CD14-positive monocyte (primary cell): ENCODE measurements around the gene COL4A4. TPM values are rescaled to one million over a fixed set of nuclear protein-coding genes. Genes with fewer than 3 reads are reported as not detected.
A peak's percentile ranks its signal among the peaks of the same experiment; 100 is the strongest.

ENCODE experiments used
- DNase-seq, 3 donors: peaks; one replicate each; pipeline ENCODE4 v3.0.0-alpha.2; 2011 to 2022
- H2AFZ ChIP-seq: 2 replicates; pipeline ENCODE4 v1.6.0; 2012; ENCODE audit warnings: mild to moderate bottlenecking, low read depth, low read length, inconsistent platforms; ENCODE audit not compliant: insufficient read depth, poor library complexity, severe bottlenecking
- H3K27ac ChIP-seq, 2 donors: 1 replicate in 1 of 2; 2 replicates in 1 of 2; pipeline ENCODE4 v1.5.1; 2012 to 2013; ENCODE audit warnings: low read length in 2 of 2, control low read depth in 1 of 2, inconsistent platforms in 1 of 2, low read depth in 1 of 2, mild to moderate bottlenecking in 1 of 2
- H3K27me3 ChIP-seq, 2 donors: one replicate each; pipeline versions ENCODE4 v1.6.0 to v1.6.1; 2011 to 2013; ENCODE audit warnings: low read length in 2 of 2; ENCODE audit not compliant: control insufficient read depth in 2 of 2, insufficient read depth in 2 of 2
- H3K36me3 ChIP-seq, 2 donors: replicated peaks in 1 of 2; 1 replicate in 1 of 2; 2 replicates in 1 of 2; pipeline versions ENCODE4 v1.5.1 to v1.6.1; 2012 to 2013; ENCODE audit warnings: low read length in 2 of 2, control low read depth in 1 of 2, inconsistent platforms in 1 of 2, mild to moderate bottlenecking in 1 of 2; ENCODE audit not compliant: insufficient read depth in 2 of 2, control insufficient read depth in 1 of 2
- H3K4me1 ChIP-seq, 2 donors: 1 replicate in 1 of 2; 2 replicates in 1 of 2; pipeline versions ENCODE4 v1.5.1 to v1.6.1; 2012 to 2013; ENCODE audit warnings: low read length in 2 of 2, control low read depth in 1 of 2, inconsistent platforms in 1 of 2, mild to moderate bottlenecking in 1 of 2, moderate library complexity in 1 of 2; ENCODE audit not compliant: insufficient read depth in 2 of 2, control insufficient read depth in 1 of 2
- H3K4me2 ChIP-seq: replicated peaks from 2 replicates; pipeline ENCODE3; 2012; ENCODE audit warnings: low read length, moderate library complexity, mild to moderate bottlenecking; ENCODE audit not compliant: poor library complexity, severe bottlenecking; ENCODE audit errors: extremely low read depth
- H3K4me3 ChIP-seq, 3 experiments: fragments of 200-600 bp in 1 of 3; sonication (generic) in 1 of 3; replicated peaks in 1 of 3; 1 replicate in 2 of 3; 2 replicates in 1 of 3; pipeline ENCODE4 v1.5.1; 2011 to 2013; ENCODE audit warnings: low read length in 3 of 3, mild to moderate bottlenecking in 3 of 3, control low read depth in 2 of 3, low read depth in 2 of 3, inconsistent platforms in 1 of 3, moderate library complexity in 1 of 3
- H3K79me2 ChIP-seq: 2 replicates; pipeline ENCODE4 v1.6.0; 2012; ENCODE audit warnings: mild to moderate bottlenecking, control low read depth, inconsistent platforms, low read length, moderate library complexity; ENCODE audit not compliant: insufficient read depth
- H3K9ac ChIP-seq: 2 replicates; pipeline ENCODE4 v1.6.0; 2017; ENCODE audit warnings: low read length, mild to moderate bottlenecking; ENCODE audit not compliant: insufficient read depth, poor library complexity, severe bottlenecking
- H3K9me3 ChIP-seq, 2 donors: replicated peaks in 1 of 2; 1 replicate in 1 of 2; 2 replicates in 1 of 2; pipeline versions ENCODE4 v1.5.1 to v1.6.1; 2012 to 2013; ENCODE audit warnings: low read length in 2 of 2, control low read depth in 1 of 2; ENCODE audit not compliant: control insufficient read depth in 1 of 2, insufficient read depth in 1 of 2
- H4K20me1 ChIP-seq: 2 replicates; pipeline ENCODE4 v1.6.0; 2012; ENCODE audit warnings: mild to moderate bottlenecking, low read length, control low read depth, moderate library complexity; ENCODE audit not compliant: insufficient read depth
- H3K27ac Mint-ChIP-seq, 7 donors: one replicate each; pipeline ENCODE4 v1.8.0; 2020; ENCODE audit warnings: mild to moderate bottlenecking in 7 of 7, mixed read lengths in 7 of 7, moderate library complexity in 6 of 7, inconsistent platforms in 2 of 7
- H3K27me3 Mint-ChIP-seq, 3 donors: one replicate each; pipeline ENCODE4 v1.8.0; 2021 to 2022; ENCODE audit warnings: low read depth in 3 of 3, mild to moderate bottlenecking in 3 of 3, mixed read lengths in 3 of 3, moderate library complexity in 3 of 3, inconsistent platforms in 1 of 3
- H3K36me3 Mint-ChIP-seq, 2 donors: one replicate each; pipeline ENCODE4 v1.8.0; 2020; ENCODE audit warnings: mixed read lengths in 2 of 2, inconsistent platforms in 1 of 2, mild to moderate bottlenecking in 1 of 2
- H3K4me1 Mint-ChIP-seq: one replicate; pipeline ENCODE4 v1.8.0; 2020; ENCODE audit warnings: mild to moderate bottlenecking, mixed read lengths
- H3K4me3 Mint-ChIP-seq, 2 donors: one replicate each; pipeline ENCODE4 v1.8.0; 2020; ENCODE audit warnings: mild to moderate bottlenecking in 2 of 2, mixed read lengths in 2 of 2, moderate library complexity in 1 of 2
- H3K9me3 Mint-ChIP-seq, 7 donors: one replicate each; pipeline ENCODE4 v1.8.0; 2020 to 2022; ENCODE audit warnings: mixed read lengths in 7 of 7, mild to moderate bottlenecking in 6 of 7, moderate library complexity in 6 of 7, inconsistent platforms in 2 of 7
- WGBS: methylation state at CpG from one replicate; pipeline ENCODE4 v1.1.5; 2013; ENCODE audit warnings: missing lambda C conversion rate; ENCODE audit not compliant: insufficient coverage; 5-methylcytosine and 5-hydroxymethylcytosine counted together
- intact Hi-C, 2 donors: fragments of 100-400 bp; cut with micrococcal nuclease; formaldehyde crosslinking; loops; one replicate each; pipeline versions ENCODE4 v1.15.0 to v1.15.1; 2023
- polyA plus RNA-seq, 3 donors: library from polyadenylated mRNA; depleted of rRNA in 1 of 3; unstranded in 2 of 3; stranded (reverse) in 1 of 3; fragments of 300-500 nt in 2 of 3; fragments of >200 nt in 1 of 3; fragmentation: Illumina TruSeq in 2 of 3; gene quantifications; 1 replicate in 2 of 3; 2 replicates in 1 of 3; pipeline ENCODE4 v1.2.3, GENCODE V29; 2012 to 2021
- TF ChIP-seq, protein P1 (sequence below): fragments of 200-600 bp; IDR thresholded peaks from one replicate; pipeline ENCODE4 v1.8.0; 2022; ENCODE audit warnings: antibody characterized with exemption, mild to moderate bottlenecking

COL4A4 gene
- polyA plus RNA-seq, 3 donors: 0.03 TPM; not detected in 2

DNA sequence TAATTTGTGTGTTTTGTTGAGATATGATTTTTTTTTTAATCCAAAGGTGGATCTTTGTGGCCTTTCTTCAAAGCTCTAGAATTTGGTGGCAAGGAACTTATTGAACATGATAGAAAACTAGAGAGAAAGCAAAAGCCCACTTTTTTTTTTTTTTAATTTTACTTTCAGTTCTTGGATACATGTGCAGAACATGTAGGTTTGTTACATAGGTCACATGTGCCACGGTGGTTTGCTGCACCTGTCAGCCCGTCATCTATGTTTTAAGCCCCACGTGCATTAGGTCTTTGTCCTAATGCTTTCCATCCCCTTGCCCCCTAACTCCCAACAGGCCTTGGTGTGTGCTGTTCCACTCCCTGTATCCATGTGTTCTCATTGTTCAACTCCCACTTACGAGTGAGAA is 192.2 kb downstream of the COL4A4 start:
- Histone ChIP-seq H3K9me3 (no peaks in the 10 kb centered on the region), H3K4me2 (no peak overlapping the region), H3K4me3 (no peak overlapping the region), H3K27me3 (no peaks in the 10 kb centered on the region), H3K79me2 (no peaks in the 10 kb centered on the region), H3K36me3 (no peaks in the 10 kb centered on the region), H3K27ac (no peak overlapping the region), H3K4me1 (no peaks in the 10 kb centered on the region), H2AFZ (no peak overlapping the region), H3K9ac (no peak overlapping the region), H4K20me1 (no peaks in the 10 kb centered on the region)
- WGBS: 100% methylated on average over 3 of the region's 4 CpGs
- TF ChIP-seq, protein P1, sequence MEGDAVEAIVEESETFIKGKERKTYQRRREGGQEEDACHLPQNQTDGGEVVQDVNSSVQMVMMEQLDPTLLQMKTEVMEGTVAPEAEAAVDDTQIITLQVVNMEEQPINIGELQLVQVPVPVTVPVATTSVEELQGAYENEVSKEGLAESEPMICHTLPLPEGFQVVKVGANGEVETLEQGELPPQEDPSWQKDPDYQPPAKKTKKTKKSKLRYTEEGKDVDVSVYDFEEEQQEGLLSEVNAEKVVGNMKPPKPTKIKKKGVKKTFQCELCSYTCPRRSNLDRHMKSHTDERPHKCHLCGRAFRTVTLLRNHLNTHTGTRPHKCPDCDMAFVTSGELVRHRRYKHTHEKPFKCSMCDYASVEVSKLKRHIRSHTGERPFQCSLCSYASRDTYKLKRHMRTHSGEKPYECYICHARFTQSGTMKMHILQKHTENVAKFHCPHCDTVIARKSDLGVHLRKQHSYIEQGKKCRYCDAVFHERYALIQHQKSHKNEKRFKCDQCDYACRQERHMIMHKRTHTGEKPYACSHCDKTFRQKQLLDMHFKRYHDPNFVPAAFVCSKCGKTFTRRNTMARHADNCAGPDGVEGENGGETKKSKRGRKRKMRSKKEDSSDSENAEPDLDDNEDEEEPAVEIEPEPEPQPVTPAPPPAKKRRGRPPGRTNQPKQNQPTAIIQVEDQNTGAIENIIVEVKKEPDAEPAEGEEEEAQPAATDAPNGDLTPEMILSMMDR: no peak
- no peak overlapping the region for H3K4me3 Mint-ChIP-seq
- DNase-seq: no peak
- H3K27ac Mint-ChIP-seq: peak overlapping the region in 1 of 7 donors; percentile 58
- peaks cover 11 to 12% of the 10 kb centered on the region in 2 donors for H3K36me3 Mint-ChIP-seq
- no peaks in the 10 kb centered on the region for H3K27me3 Mint-ChIP-seq
- intact Hi-C loops: no loop called here
- H3K4me1 Mint-ChIP-seq: no peaks in the 10 kb centered on the region
- H3K9me3 Mint-ChIP-seq: peaks cover 0 to 4% (median 2%) of the 10 kb centered on the region in 7 donors

DNA sequence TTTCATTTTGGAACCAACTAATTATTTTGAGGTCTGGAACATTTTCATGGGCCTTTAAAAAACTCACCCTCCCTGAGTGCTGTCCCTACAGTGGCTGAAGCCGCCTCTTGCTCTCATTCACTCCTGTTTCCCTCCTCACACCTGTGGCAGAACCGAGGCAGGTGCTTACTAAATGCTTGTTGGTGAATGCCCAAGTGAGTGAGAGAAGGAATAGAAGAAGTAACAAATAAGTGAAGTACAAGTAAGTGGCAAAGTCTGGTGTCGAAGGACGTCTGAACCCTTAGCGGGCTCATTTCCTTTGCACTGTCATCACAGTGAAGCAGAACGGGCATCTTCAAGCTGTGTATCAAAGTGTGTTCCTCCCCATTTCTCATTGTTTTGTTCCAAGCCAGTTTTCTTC is 192.9 kb downstream of the COL4A4 start:
- no peaks in the 10 kb centered on the region for H3K27me3 ChIP-seq
- WGBS: 53% methylated on average over 4 of the region's 6 CpGs
- Mint-ChIP-seq H3K9me3 (peaks cover 0 to 4% (median 2%) of the 10 kb centered on the region in 7 donors), H3K36me3 (peaks cover 11 to 15% of the 10 kb centered on the region in 2 donors), H3K27me3 (no peaks in the 10 kb centered on the region), H3K27ac (peak overlapping the region in 2 of 7 donors; percentile 6 to 24), H3K4me3 (no peak overlapping the region), H3K4me1 (no peaks in the 10 kb centered on the region)
- no peak overlapping the region for H3K4me2 ChIP-seq
- no peaks in the 10 kb centered on the region for H3K4me1 ChIP-seq
- no peaks in the 10 kb centered on the region for H3K36me3 ChIP-seq
- TF ChIP-seq, protein P1: no peak
- H3K4me3 ChIP-seq: no peak overlapping the region
- no peaks in the 10 kb centered on the region for H3K79me2 ChIP-seq
- H3K9ac ChIP-seq: no peak overlapping the region
- H3K27ac ChIP-seq: no peak overlapping the region
- intact Hi-C loops: no loop called here
- no peak overlapping the region for H2AFZ ChIP-seq
- no peaks in the 10 kb centered on the region for H4K20me1 ChIP-seq
- no peaks in the 10 kb centered on the region for H3K9me3 ChIP-seq
- no peak for DNase-seq
